ENCODE results near the gene EPDR1.

Gene EPDR1

GRCh38 chr7:37920305-37920848 lies at the start of gene EPDR1:
Gene EPDR1 (plus strand): TSS chr7:37920640. CDS start chr7:37920940, 300 bp downstream.
- no peak for DNase-seq

GRCh38 chr7:37882086-37882485 lies 38.4 kb upstream of the EPDR1 start:
- no peak for DNase-seq

DNA sequence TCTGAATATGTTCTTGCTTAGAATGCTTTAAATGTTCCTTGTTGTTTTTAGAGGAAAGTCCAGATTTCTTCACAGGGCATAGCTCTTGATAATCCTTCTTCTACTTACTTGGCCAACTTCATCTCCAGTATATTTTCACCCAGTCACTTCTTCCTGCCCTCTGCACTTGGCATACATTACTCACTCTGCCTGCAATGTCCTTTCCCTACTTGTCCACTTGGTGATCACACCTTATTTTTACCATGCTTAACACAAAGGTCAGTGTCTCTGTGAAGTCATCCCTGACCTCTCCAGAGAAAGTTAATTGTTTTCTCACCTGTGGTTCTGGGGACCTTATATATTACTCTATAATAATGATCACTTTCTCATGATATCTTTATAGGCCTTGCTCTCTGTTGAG lies 27.1 kb upstream of the EPDR1 start:
- DNase-seq: no peak

DNA sequence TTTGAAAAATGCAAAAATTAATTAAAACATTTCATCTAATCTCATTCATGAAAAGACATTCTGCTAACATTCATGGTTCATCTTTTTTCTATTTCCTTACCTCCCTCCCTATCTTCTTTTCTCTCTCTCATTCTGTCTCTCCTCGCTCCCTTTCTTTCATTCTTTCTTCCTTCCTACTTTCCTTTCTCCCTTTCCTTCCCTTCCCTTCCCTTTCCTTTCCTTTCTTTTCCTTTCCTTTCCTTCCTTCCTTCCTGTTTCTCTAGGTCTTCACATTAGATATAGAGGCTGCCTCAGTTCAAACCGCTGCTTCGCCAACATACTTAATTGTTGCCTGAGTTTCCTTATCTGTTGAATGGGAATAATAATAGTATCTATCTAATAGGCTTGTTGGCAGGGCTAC lies 25.8 kb upstream of the EPDR1 start:
- DNase-seq: no peak

DNA sequence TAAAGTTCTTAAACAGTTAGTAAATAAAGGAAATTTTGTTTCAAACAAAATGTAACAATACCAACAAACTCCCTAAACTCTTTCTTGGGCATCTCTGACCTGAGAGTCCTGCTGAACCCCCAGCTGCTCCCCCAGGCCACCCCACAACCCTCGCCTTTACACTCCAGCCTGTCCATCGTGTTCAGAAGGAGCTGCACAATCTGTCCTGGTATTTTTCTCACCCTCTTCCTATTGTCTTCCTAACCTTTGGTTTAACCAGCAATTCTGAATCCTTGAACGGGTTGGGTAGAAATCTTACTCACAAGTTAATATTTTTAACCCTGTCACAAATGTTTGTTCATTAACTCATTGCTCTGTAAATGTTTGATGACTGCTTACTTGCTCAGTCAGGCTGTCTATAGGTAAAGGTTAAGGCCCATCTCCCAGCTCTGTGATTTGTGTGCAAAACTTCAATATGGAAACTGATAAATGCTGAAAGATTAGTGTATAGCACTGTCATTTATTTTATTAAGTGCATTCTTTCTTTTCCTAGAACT lies 20.7 kb upstream of the EPDR1 start:
- DNase-seq: no peak

DNA sequence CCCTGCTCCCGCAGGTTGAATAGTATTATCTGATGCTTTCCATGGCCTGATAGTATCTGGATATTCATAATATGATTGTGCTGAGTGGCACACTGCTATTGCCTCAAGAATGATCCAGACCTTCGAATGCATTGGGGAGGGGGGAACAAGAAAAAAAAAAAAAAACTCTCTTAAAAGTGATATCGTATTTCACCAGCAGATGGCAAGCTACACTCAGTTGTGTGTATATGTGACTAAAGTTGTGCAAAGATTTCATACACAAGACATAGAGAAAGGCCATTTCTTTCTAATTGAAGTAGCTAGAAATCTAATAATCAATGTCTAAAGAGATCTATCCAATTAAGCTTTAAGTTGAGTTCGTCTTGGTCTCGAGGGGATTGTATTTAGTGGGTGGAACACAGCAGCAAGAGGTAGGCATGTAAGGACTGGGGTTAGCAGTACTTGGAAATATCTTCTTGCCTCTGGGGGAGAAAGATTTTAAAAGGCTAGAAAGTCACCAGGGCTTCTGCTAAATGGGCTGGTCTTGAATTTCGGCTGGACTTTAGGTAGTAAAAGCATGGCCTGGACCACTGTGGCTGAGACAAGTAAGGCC lies 19.1 kb upstream of the EPDR1 start:
- peak; percentile 38 for DNase-seq

GRCh38 chr7:37901890-37902524 lies 18.4 kb upstream of the EPDR1 start:
- DNase-seq: no peak

GRCh38 chr7:37908221-37908788 lies 12.1 kb upstream of the EPDR1 start:
- DNase-seq: no peak

- no peak for DNase-seq
Observed at GRCh38 chr7:37912756-37913155, 7.7 kb upstream of the EPDR1 start.

DNA sequence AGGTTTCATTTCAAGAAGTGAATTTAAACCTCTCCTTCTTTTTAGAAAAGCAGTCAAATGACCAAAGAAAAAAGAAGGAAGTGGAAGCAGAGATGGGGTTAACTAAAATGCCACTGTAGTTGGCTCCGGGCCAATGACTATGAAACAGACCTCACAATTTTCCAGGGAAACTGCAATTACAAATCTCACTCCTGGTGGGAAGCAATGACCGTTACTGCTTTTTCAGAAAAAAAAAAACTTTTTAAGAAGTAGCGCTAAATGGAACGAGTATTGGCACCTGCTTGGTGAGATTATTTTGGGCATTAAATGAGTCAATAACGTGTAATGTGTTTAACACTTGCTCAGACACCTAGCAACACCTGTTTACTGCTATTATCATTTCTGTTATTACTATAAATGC lies 5.0 kb upstream of the EPDR1 start:
- DNase-seq: no peak

GRCh38 chr7:37916017-37916672 lies 4.3 kb upstream of the EPDR1 start:
- peak; percentile 82 for DNase-seq

GRCh38 chr7:37916673-37917660 lies 3.5 kb upstream of the EPDR1 start, which contains the start of gene SFRP4:
Gene SFRP4 (minus strand): TSS chr7:37916817. CDS start chr7:37916537, 280 bp downstream.
- DNase-seq: peak; percentile 80

GRCh38 chr7:37918526-37918925 lies 1.9 kb upstream of the EPDR1 start:
- DNase-seq: no peak

- DNase-seq: peak; percentile 87
Observed at GRCh38 chr7:37920849-37921805, 687 bp downstream of the EPDR1 start.

GRCh38 chr7:37921876-37922275 lies 1.4 kb downstream of the EPDR1 start:
- DNase-seq: no peak

DNA sequence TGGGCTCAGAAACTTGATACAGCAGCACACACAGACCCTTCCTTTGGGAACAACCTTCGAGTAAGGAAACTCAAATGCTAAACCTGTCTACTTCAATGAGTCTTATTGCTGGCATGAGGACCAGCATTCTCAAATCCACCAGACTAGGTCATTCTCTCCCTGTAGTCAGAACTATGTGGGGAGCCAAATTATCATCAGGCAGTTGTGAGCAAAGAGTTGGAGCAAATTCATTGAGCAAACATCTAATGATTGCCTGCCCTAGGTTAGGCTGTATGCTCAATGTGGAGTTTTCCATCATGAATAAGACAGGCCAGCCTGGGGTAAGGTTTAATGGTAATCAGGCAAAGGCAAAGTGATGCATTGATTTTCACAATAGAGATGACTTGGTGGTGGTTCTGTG lies 3.6 kb downstream of the EPDR1 start:
- no peak for DNase-seq

DNA sequence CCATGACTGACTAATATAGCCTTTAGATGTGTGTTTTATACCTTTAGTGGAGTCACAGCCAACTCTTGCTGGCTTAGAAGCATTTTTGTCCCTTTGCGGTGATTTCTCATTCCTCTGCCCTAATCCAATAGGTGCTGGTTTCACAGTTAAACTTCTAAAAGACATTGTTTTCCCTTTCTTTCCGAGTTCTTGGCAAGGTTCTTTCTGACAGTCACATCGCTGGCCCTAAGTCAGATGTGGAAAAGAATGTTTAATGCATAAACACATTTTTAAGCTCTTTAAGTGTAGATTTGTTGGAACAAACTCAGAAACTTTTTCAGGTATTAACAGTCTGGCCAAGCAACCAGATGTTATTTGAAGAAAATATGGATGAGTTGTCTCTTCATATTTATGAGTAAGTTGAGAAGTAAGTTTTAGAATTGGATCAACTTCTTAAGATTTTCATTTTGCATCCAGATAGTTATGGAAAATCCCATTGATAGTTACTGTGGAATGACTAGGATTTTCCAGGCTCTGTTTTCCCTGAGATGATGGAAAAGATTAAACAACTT lies 4.1 kb downstream of the EPDR1 start:
- no peak for DNase-seq

DNA sequence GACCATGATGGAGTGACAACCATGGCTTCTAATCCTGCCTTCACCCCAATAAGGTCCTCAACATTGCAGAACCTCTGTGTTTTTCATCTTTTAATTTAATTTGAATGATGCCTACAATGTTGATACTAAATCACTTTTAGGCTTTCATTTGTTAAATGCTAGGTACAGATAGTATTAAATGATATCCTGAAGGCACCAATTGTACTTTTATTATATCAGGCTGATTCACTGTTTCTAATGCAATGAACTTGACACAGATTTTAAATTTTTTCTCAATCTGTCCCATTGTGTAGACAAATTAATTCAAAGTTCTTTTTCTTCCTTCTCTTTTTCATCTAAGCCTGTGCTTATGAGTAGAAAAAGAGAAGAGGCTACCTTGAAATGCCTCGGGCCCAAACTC lies 5.2 kb downstream of the EPDR1 start:
- DNase-seq: no peak

DNA sequence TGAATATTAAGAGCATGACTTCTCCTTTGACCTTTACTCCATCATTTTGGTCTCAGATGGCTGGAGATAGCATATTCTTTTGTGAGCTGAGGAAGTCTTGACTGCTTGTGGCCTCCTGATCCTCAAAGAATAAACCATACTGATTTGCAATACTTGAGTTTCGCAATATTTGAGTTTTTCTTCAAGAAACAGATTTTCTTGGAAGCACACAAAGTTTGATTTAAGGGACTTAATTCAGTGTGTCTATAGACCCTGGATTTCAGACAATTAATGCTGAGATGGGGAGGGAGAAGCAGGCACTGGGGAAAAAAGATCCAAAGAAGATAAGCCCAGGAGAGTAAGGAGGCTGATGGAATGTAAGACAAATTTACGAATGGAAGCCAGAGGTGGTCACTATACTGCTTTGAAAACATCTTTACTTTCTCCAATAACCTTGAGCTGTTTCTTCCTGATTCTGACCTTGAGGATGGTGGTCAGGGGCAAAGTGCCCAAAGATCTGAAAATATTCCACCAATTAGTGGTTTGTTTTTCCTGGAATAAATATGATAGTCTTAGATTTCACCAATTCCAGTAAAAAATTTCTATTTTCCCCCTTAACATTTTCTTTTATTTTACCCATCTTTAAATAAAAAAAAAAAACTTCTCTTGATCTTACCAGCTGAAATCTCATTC lies 7.5 kb downstream of the EPDR1 start:
- DNase-seq: no peak

DNA sequence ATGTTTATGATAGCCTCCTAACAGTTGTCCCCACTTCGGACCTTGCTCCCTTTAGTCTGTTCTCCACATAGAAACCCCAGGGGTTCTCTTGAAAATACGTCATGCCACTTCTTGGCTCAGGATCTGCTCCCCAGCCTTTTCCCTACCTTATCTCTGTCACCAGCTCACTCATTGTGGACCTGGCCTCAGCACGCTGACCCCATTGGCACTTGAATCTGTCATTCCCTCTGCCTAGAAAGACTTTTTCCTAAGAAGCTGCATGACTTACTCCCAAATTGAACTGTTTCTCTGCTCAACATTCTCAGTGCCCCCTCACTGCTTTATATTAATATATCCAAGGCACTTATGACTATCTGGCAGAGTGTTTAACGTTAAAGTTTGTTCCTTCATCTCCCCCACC lies 8.4 kb downstream of the EPDR1 start:
- DNase-seq: no peak

All from retina (tissue), 1 donor.